ENCODE data around the gene AUTS2.

Gene AUTS2

GRCh38 chr7:69966766-69967591 lies 368.7 kb downstream of the AUTS2 start:
- peak; percentile 10 for DNase-seq (ENCODE audit: low read depth)
- no peak for TF ChIP-seq CTCF (conservative IDR thresholded peaks at IDR 0.05; ENCODE audit: low read length)
- no peak overlapping the region for H3K4me3 ChIP-seq (ENCODE audit: low read length)

DNA sequence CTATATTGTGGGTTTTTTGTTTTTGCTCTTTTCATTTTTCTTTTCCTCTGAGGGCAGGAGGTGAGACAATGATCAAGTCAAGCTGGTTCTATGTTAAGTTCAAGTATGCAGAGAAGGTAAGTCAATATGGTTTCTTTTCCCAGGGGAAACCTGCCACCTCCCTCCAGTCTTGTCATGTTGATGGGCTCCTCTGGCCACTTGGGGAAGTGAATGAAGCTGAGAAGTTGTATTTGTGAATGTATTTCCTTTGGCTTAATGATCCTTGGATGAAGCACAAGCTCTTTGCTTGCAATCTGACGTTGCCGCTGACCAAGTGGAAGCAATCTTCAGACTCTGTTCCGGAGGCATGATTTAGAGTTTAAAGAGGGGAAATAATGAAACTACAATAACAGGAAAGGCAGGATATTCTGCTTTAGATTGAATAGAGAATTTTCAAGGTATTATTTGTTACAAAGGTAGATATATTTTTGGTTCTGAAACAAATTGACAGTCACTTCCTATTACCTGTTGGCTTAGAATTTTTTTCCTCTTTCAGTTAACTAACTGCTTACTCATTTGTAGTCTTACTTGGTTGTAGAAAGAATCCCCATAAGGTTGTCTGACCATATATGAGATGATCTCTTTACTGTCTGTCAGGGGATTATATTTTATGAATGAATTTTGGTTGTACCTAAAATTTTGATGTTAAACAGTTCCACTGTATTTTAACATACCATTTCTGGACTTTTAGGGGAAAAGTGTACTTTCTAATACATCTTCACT lies 369.6 kb downstream of the AUTS2 start:
- TF ChIP-seq CTCF (conservative IDR thresholded peaks at IDR 0.05; ENCODE audit: low read length), result no peak
- no peak overlapping the region for H3K4me3 ChIP-seq (ENCODE audit: low read length)
- DNase-seq (ENCODE audit: low read depth), result no peak

DNA sequence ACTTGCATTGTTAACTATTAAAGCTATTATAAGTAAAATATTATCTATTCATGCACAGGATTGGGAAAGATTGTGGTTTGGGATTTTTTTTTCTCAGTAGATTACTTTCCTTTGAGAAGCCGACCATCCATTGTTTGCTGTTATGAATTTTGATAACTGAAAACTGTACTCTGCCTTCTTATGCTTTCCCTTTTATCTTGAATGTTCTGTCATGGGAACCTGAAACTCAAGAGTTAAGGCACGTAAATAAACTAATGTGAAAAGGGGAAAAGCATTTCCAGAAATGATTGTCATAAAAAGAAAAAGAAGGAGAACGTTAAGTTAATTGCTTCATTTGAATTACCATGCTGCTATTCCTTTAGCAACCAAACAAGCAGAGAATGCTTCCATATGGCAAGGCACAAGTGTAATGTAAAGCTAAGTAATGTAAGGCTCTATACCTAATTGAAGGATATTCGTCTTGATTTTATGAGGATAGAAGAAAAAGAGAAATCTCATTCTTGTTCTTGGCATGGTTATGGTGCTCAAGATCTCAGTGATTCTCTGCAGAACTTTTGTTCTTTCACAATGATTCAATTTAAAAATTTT lies 370.8 kb downstream of the AUTS2 start:
- no peak overlapping the region for H3K4me3 ChIP-seq (ENCODE audit: low read length)
- no peak for TF ChIP-seq CTCF (conservative IDR thresholded peaks at IDR 0.05; ENCODE audit: low read length)
- DNase-seq (ENCODE audit: low read depth), result no peak

GRCh38 chr7:69981646-69982045 lies 383.4 kb downstream of the AUTS2 start:
- no peak for TF ChIP-seq CTCF (conservative IDR thresholded peaks at IDR 0.05; ENCODE audit: low read length)
- H3K4me3 ChIP-seq (ENCODE audit: low read length), result no peak overlapping the region
- DNase-seq (ENCODE audit: low read depth), result no peak

DNA sequence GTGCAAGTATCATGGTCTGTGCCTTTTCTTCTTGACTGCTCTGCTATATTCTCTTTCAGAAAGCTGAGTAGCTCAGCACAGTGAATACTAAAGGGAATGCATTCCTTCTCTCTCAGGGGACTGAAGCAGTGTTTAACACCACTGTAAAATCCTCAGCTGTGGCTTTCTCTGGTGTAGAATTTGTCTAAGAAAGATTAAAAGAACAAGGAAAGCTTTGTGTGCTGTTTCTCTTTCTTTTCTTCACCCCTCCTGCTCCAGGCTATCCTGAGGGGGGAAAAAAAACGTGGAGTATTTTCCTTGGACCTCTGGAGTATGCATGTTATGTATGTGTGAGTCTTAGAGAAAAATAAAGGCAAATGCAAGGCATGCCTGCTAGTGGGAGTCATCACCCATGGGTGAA lies 383.9 kb downstream of the AUTS2 start:
- no peak overlapping the region for H3K4me3 ChIP-seq (ENCODE audit: low read length)
- peak; percentile 42 for DNase-seq (ENCODE audit: low read depth)
- TF ChIP-seq CTCF (conservative IDR thresholded peaks at IDR 0.05; ENCODE audit: low read length), result no peak

DNA sequence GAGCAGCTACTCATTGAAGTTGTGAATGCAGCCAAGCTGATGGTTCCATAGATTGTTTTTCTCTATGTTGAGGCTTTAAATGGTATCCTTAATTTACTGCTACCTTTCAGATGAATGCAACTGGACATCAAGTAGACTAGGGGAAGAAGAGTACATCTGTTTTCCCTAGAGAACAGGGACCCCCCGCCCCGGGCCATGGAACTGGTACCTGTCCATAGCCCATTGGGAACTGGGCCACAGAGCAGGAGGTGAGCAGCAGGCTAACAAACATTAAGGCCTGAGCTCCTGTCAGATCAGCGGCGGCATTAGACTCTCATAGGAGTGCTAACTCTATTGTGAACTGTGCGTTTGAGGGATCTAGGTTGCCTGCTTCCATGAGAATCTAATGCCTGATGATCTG lies 391.3 kb downstream of the AUTS2 start:
- H3K4me3 ChIP-seq (ENCODE audit: low read length), result no peak overlapping the region
- DNase-seq (ENCODE audit: low read depth), result no peak
- TF ChIP-seq CTCF (conservative IDR thresholded peaks at IDR 0.05; ENCODE audit: low read length), result no peak

Measured in AG10803 (cell line).